Ectodermal cell (in vitro differentiated cells): Measurements from ENCODE around the gene DERL2. TPM values are rescaled to one million over a fixed set of nuclear protein-coding genes. Genes with fewer than 3 reads are reported as not detected.

ENCODE experiments used
- H3K27ac ChIP-seq: 2 replicates; pipeline ENCODE4 v1.7.0; 2013; ENCODE audit warnings: mild to moderate bottlenecking, low read depth, low read length; ENCODE audit not compliant: insufficient read depth, poor library complexity, severe bottlenecking
- H3K27me3 ChIP-seq: 2 replicates; pipeline ENCODE4 v1.7.0; 2013; ENCODE audit warnings: mild to moderate bottlenecking, low read length; ENCODE audit not compliant: insufficient read depth, control insufficient read depth, poor library complexity, severe bottlenecking
- H3K36me3 ChIP-seq: one replicate; pipeline ENCODE4 v1.7.0; 2013; ENCODE audit warnings: low read length; ENCODE audit not compliant: control insufficient read depth, insufficient read depth
- H3K4me1 ChIP-seq: one replicate; pipeline ENCODE4 v1.7.0; 2013; ENCODE audit warnings: low read length; ENCODE audit not compliant: control insufficient read depth, insufficient read depth
- H3K4me3 ChIP-seq: 2 replicates; pipeline ENCODE4 v1.7.0; 2013; ENCODE audit warnings: low read depth, low read length, control low read depth; ENCODE audit not compliant: insufficient read depth
- H3K9me3 ChIP-seq: 2 replicates; pipeline ENCODE4 v1.7.0; 2013; ENCODE audit warnings: mild to moderate bottlenecking, low read length, moderate library complexity; ENCODE audit not compliant: control insufficient read depth
- WGBS, 2 experiments: methylation state at CpG; one replicate each; pipeline ENCODE4 v1.1.7; 2013; ENCODE audit warnings: missing lambda C conversion rate in 2 of 2; 5-methylcytosine and 5-hydroxymethylcytosine counted together
- polyA plus RNA-seq, 4 experiments: library from polyadenylated mRNA; stranded (reverse); fragments of 50-300 nt; gene quantifications; one replicate each; pipeline ENCODE4 v1.2.3, GENCODE V29; 2013

The DERL2 gene
- polyA plus RNA-seq (2013, experiment 1 of 4): 56.7 TPM
- polyA plus RNA-seq (2013, experiment 2 of 4): 65.2 TPM
- polyA plus RNA-seq (2013, experiment 3 of 4): 49.1 TPM
- 54.3 TPM for polyA plus RNA-seq (2013, experiment 4 of 4)

- Histone ChIP-seq H3K4me1 (no peaks in the 10 kb centered on the region), H3K27me3 (no peaks in the 10 kb centered on the region), H3K9me3 (no peaks in the 10 kb centered on the region), H3K27ac (peak within 1 kb of the TSS; percentile 100), H3K36me3 (peaks cover 31% of the 10 kb centered on the region), H3K4me3 (peak within 1 kb of the TSS; percentile 95)
- WGBS, 2 experiments: 0 to 4% methylated on average over 27 to 28 of the region's 29 CpGs
These were observed at the start of gene DERL2 for GRCh38 chr17:5485270-5486205. Gene DERL2, minus strand, starts transcription at chr17:5486178. Its CDS starts 17 bp downstream, at chr17:5486161.

GRCh38 chr17:5535436-5535835 is 49.5 kb upstream of the DERL2 start:
- Histone ChIP-seq H3K4me3 (no peak overlapping the region), H3K4me1 (no peaks in the 10 kb centered on the region), H3K27me3 (no peaks in the 10 kb centered on the region), H3K36me3 (no peaks in the 10 kb centered on the region), H3K27ac (no peak overlapping the region), H3K9me3 (no peaks in the 10 kb centered on the region)
- 94 to 97% methylated on average over 2 of the region's 2 CpGs for WGBS, 2 experiments

GRCh38 chr17:5533486-5534315 is 47.7 kb upstream of the DERL2 start:
- WGBS, 2 experiments: 87 to 90% methylated on average over 18 of the region's 18 CpGs
- Histone ChIP-seq H3K27me3 (no peaks in the 10 kb centered on the region), H3K36me3 (no peaks in the 10 kb centered on the region), H3K9me3 (no peaks in the 10 kb centered on the region), H3K4me1 (no peaks in the 10 kb centered on the region), H3K27ac (no peak overlapping the region), H3K4me3 (no peak overlapping the region)

GRCh38 chr17:5532581-5532980 is 46.6 kb upstream of the DERL2 start:
- Histone ChIP-seq H3K36me3 (no peaks in the 10 kb centered on the region), H3K27ac (no peak overlapping the region), H3K9me3 (no peaks in the 10 kb centered on the region), H3K4me1 (peaks cover 2% of the 10 kb centered on the region), H3K4me3 (no peak overlapping the region), H3K27me3 (no peaks in the 10 kb centered on the region)
- 86 to 87% methylated on average over 8 of the region's 8 CpGs for WGBS, 2 experiments

- 88 to 90% methylated on average over 4 of the region's 4 CpGs for WGBS, 2 experiments
- Histone ChIP-seq H3K36me3 (no peaks in the 10 kb centered on the region), H3K4me1 (peaks cover 16% of the 10 kb centered on the region), H3K4me3 (no peak overlapping the region), H3K9me3 (no peaks in the 10 kb centered on the region), H3K27me3 (no peaks in the 10 kb centered on the region), H3K27ac (no peak overlapping the region)
These were observed 45.1 kb upstream of the DERL2 start for GRCh38 chr17:5531085-5531418.

- Histone ChIP-seq H3K27ac (no peak overlapping the region), H3K27me3 (no peaks in the 10 kb centered on the region), H3K36me3 (no peaks in the 10 kb centered on the region), H3K9me3 (no peaks in the 10 kb centered on the region), H3K4me3 (no peak overlapping the region), H3K4me1 (peaks cover 16% of the 10 kb centered on the region)
- WGBS, 2 experiments: 89 to 92% methylated on average over 11 to 12 of the region's 12 CpGs
These were observed 44.5 kb upstream of the DERL2 start for GRCh38 chr17:5530265-5531084.

- Histone ChIP-seq H3K4me1 (peaks cover 16% of the 10 kb centered on the region), H3K27ac (peak overlapping the region; percentile 78), H3K4me3 (no peak overlapping the region), H3K36me3 (no peaks in the 10 kb centered on the region), H3K9me3 (no peaks in the 10 kb centered on the region), H3K27me3 (no peaks in the 10 kb centered on the region)
- 94 to 97% methylated on average over 9 of the region's 9 CpGs for whole genome bisulfite sequencing, 2 experiments
These were observed 41.7 kb upstream of the DERL2 start for GRCh38 chr17:5527601-5528250.

- WGBS, 2 experiments: 82 to 83% methylated on average over 14 of the region's 14 CpGs
- no peak overlapping the region for H3K4me3 ChIP-seq
- H3K27ac ChIP-seq: peak overlapping the region; percentile 78
These were observed 41.0 kb upstream of the DERL2 start for GRCh38 chr17:5526821-5527598.

GRCh38 chr17:5523249-5523648 is 37.3 kb upstream of the DERL2 start:
- 93 to 94% methylated on average over 5 of the region's 5 CpGs for whole genome bisulfite sequencing, 2 experiments
- Histone ChIP-seq H3K27me3 (no peaks in the 10 kb centered on the region), H3K4me3 (no peak overlapping the region), H3K36me3 (no peaks in the 10 kb centered on the region), H3K4me1 (peaks cover 16% of the 10 kb centered on the region), H3K27ac (no peak overlapping the region), H3K9me3 (no peaks in the 10 kb centered on the region)

More at GRCh38 chr17:5526821-5527598, 41.0 kb upstream of the DERL2 start:
- Histone ChIP-seq H3K9me3 (no peaks in the 10 kb centered on the region), H3K4me1 (peaks cover 16% of the 10 kb centered on the region), H3K36me3 (no peaks in the 10 kb centered on the region), H3K27me3 (no peaks in the 10 kb centered on the region)
